Measurements from ENCODE around the gene MGAT5B.

GRCh38 chr17:76947309-76947708 lies 79.1 kb downstream of the MGAT5B start:
- TF ChIP-seq CTCF (conservative IDR thresholded peaks at IDR 0.05 in 1 of 2, IDR thresholded peaks at IDR 0.05 in 1 of 2; ENCODE audit: low read depth in 1 of 2, low read length in 2 of 2) (no peak), EZH2 (IDR thresholded peaks at IDR 0.05; ENCODE audit: low read length, missing control alignments) (no peak)

All from fibroblast of lung (primary cell).